GF-D8 (cell line): ENCODE results near the gene LY6G5B.

Experiments used
- DNase-seq: peaks from one replicate; lab custom pipeline; 2025; lab: John Stamatoyannopoulos, UW

Gene LY6G5B, protein sequence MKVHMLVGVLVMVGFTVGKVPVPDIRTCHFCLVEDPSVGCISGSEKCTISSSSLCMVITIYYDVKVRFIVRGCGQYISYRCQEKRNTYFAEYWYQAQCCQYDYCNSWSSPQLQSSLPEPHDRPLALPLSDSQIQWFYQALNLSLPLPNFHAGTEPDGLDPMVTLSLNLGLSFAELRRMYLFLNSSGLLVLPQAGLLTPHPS

GRCh38 chr6:31669676-31670075 lies at the start of gene LY6G5B:
LY6G5B (plus strand) TSS chr6:31669976; CDS start chr6:31670951, 975 bp downstream.
- no peak for DNase-seq

DNA sequence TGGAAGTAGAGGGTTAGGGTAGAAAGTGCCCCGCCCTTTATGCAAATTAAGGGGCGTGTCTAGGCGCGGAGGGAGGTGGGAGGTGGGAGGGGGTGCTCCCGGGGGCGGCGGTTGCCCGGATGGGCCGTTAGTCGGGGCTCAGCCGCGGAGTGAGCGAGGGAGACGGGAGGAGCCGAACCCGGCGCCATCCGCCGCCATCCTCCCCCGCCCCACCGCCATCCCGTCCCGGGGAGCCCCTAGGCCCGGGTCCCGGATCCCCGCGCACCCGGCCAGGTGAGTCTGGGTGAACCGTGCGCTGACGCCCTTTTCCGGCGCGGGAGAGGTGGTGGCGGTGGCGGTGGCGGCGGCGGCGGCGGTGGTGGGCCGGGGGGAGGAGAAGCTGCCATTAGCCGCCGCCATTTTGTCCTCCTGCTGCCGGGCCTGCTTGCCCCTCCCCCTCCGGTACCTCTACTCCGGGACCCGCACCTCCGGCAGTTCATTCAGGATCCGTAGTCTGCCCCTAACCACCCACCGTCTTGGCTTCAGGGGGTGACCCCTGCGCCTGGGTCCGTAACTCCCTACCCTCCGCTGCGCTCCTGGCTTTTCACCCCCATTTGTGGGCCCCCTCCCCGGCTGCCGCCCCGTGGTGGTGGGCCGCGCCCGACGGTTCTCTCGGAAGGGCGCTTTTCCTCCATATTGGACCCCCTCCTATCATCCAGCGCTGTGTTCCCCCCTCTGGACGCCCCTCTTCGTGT lies 49.0 kb upstream of the LY6G5B start, which contains the start of gene PRRC2A:
TSS of gene PRRC2A (plus strand) at position 130 of the 734 bp plus-strand sequence. CDS start 2,075 bp downstream, outside the sequence.
- no peak for DNase-seq

- DNase-seq = no peak
These were observed 48.3 kb upstream of the LY6G5B start for GRCh38 chr6:31621320-31621939.

DNA sequence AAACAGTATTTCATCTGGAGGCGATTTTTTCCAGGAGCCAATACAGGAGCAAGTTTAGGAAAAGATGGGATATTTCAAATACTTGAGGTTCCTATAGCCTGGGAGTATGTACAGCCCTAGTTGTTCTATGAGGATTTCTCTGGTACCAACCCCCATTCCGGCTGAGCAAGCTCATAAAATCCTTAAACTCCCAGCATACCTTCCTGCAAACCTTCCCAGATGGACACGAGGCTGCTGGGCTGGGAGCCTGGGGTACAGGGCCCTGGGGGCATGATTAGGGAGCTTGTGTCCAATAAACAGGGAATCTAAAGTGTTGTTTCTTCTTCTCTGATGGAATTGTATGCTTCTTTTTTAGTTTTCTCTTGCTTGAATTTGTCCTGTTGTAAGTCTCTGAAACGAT lies 47.8 kb upstream of the LY6G5B start:
- no peak for DNase-seq

DNA sequence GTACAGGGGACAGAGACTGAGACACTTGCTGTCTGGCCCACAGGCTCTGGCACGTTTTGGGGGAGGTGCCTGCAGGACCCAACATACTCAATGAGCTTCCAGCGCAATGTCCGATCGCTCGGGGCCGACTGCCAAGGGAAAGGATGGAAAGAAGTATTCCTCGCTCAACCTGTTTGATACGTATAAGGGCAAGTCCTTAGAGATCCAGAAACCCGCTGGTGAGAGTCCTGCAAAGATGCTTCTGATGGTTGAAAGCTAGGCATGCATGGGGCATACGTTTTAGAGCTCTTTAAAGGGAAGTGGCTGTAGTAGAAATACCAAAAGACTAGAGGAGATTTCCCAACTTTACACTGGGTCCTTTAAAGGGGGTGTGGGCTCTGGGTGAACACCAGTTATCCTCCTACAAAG lies 47.1 kb upstream of the LY6G5B start:
- peak; percentile 18 for DNase-seq

DNA sequence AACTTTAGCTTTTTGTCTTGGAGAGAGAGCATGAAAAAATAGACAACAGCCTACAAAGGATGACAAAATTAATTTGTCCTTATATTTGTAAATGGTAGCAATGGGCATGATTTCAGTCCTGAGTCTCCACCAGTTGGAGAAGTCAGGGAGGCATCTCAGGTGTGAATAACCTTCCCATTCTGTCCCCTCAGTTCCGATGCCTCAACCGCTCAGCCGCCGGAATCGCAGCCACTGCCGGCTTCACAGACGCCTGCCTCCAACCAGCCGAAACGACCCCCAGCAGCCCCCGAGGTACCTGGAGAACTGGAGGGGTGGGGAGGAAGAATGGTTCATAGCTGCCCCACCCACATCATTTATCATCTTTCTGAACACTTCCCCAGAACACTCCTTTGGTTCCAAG lies 45.7 kb upstream of the LY6G5B start:
- no peak for DNase-seq

GRCh38 chr6:31626952-31627351 lies 42.8 kb upstream of the LY6G5B start:
- DNase-seq = no peak

GRCh38 chr6:31627690-31628287 lies 42.0 kb upstream of the LY6G5B start:
- no peak for DNase-seq

GRCh38 chr6:31629014-31629413 lies 40.8 kb upstream of the LY6G5B start:
- DNase-seq = no peak

DNA sequence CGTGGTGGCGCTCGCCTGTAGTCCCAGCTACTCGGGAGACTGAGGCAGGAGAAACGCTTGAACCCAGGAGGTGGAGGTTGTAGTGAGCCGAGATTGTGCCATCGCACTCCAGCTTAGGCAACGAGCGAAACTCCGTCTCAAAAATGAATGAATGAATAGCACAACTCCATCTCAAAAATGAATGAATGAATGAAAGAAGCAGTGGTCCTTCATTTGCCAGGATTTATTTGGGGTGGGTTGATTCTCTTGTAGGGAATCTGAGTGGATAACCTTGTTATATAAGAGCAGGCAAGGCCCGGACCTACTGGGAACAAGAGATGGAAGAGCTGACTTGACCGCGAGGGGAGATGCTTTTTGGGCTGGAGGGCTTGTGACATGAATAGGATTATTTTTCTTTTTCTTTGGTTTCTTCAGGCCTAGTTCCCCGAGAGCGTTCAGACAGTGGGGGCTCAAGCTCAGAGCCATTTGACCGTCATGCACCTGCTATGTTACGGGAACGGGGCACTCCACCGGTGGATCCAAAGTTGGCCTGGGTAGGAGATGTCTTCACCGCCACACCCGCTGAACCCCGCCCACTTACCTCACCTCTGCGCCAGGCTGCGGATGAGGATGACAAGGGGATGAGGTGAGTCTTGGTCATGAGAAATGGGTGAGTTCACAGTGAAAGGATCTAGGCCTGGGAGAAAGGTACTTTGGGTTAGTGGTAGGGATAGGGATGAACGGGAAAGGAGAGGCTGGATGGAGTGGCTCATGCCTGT lies 39.4 kb upstream of the LY6G5B start:
- DNase-seq = no peak

DNA sequence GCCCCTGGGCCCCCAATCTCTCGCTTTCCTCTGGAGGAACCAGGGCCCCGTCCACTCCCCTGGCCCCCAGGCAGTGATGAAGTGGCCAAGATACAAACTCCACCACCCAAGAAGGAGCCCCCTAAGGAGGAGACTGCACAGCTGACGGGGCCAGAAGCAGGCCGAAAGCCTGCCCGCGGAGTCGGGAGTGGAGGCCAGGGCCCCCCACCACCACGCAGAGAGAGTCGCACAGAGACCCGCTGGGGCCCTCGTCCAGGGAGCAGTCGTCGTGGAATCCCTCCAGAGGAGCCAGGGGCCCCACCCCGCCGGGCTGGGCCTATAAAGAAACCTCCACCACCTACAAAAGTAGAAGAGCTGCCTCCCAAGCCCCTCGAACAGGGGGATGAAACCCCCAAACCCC lies 38.6 kb upstream of the LY6G5B start:
- no peak for DNase-seq

DNA sequence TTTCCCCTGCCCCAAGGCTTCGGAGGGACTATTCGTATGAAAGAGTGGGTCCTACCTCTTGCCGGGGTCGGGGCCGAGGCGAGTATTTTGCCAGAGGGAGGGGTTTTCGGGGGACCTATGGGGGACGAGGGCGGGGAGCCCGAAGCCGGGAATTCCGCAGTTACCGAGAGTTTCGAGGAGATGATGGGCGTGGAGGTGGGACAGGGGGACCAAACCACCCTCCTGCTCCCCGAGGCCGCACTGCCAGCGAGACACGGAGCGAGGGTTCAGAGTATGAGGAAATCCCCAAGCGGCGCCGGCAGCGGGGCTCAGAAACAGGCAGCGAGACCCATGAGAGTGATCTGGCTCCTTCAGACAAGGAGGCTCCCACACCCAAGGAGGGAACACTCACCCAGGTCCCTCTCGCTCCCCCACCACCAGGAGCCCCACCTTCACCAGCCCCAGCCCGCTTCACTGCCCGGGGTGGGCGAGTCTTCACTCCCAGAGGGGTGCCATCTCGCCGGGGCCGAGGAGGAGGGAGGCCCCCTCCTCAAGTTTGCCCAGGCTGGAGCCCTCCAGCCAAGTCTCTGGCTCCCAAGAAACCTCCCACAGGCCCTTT lies 38.0 kb upstream of the LY6G5B start:
- DNase-seq = no peak

DNA sequence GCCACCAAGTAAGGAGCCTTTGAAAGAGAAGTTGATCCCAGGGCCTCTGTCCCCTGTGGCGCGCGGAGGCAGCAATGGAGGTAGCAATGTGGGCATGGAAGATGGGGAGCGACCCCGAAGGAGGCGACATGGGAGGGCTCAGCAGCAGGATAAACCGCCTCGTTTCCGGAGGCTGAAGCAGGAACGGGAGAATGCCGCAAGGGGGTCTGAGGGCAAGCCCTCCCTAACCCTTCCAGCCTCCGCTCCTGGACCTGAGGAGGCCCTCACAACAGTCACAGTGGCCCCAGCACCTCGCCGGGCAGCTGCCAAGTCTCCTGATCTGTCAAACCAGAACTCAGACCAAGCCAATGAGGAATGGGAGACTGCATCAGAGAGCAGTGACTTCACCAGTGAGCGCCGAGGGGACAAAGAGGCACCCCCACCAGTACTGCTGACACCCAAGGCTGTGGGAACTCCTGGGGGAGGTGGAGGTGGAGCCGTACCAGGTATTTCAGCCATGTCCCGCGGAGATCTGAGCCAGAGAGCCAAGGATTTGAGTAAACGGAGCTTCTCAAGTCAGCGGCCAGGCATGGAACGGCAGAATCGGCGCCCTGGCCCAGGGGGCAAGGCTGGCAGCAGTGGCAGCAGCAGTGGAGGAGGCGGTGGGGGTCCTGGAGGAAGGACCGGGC lies 37.4 kb upstream of the LY6G5B start:
- DNase-seq = no peak

DNA sequence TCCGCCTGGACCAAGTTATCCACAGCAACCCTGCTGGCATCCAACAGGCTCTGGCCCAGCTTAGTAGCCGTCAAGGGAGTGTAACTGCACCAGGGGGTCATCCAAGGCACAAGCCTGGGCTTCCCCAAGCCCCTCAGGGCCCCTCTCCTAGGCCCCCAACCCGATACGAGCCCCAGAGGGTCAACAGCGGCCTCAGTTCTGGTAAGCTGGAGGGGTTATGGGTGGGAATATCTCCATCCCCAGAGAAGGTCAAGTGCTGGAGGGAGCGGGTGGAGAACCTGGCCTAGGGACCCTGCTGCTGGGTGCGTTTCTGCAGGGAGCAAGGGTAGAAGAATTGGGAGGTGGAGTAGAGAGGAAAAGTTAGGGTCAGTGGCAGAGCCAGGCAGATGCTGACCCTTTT lies 36.3 kb upstream of the LY6G5B start:
- DNase-seq = no peak

DNA sequence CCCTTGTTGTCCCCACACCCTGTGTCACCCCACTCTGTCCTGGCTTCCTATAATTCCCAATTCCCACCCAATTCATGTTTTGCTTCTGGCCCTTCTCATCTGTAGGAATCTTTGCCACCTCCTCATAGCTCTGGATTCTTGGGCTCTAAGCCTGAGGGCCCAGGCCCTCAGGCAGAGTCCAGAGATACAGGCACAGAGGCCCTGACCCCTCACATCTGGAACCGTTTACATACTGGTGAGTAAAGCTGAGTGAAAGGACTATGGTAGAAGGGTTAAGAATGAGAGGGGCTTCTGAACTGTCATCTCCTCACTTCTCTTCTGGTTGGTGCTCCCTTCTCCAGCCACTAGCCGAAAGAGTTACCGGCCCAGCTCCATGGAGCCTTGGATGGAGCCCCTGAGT lies 35.6 kb upstream of the LY6G5B start:
- no peak for DNase-seq

- DNase-seq = no peak
These were observed 34.7 kb upstream of the LY6G5B start for GRCh38 chr6:31634969-31635575.

GRCh38 chr6:31636698-31637596 lies 32.8 kb upstream of the LY6G5B start:
- no peak for DNase-seq

DNA sequence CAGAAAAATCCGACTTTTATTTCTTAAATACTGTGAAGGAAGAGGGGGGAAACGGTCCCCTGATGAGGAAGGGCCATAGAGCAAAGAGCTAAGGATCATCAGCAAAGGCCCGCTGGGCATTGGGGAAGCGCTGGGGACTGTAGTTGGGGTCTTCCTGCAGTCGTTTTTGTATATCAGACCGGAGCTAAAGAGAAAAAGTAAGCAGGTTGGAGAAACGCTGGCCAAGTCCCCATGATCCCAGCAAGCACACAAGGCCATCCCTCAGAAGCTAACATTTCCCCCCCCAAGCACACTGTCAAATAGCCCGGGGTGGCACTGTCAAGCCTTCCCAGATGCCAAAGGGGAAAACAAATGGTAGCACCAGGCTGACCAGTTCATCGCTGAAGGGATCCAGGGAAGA lies 30.7 kb upstream of the LY6G5B start:
- DNase-seq = no peak

DNA sequence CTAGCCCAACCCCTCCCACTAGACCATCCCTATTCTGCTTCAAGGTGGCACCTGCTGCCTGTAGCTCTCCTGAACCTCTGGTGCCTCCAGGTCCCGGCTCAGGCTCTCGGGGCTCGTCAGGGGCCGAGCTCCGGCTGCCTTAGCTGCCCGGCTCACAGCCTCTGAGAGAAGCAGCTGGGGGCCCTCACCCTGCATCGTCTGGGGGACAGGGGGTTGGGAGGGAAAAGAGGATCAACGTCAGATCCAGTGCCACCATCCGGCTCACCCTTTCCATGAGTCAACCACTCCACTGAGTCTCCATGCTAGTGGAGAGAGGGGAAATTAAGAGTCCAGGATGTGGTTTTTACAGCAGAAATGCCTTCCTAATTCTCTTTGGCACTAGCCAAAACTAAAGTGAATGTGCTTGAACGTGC lies 30.3 kb upstream of the LY6G5B start:
- no peak for DNase-seq

DNA sequence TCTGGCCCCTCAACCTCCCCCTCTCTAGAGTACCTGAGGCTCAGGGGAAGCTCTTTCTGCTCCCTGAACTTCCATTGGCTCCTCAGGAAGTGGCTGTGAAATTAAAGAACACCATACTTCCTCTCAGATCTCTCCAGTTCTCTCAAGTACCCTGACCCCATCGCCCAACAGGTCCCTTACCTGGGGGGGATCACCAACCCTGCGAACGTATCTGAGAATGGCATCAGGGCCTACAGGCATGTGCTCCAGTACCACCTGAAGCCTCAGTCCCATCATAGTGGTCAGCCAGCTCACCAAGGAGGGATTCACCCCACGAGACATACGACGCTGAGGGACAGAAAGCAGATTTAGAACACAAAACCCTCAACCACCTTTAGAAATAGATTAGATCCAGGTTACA lies 29.2 kb upstream of the LY6G5B start:
- DNase-seq = no peak
